Astrocyte (in vitro differentiated cells and primary cell): ENCODE results near the gene STRN. TPM values are rescaled to one million over a fixed set of nuclear protein-coding genes. Genes with fewer than 3 reads are reported as not detected.

Source experiments
- DNase-seq: peaks from one replicate; pipeline ENCODE4 v3.0.0-alpha.2; 2010; ENCODE audit warnings: low read depth
- FAIRE-seq: peaks from 2 replicates; lab custom pipeline; 2011; peaks lifted over from hg19 to GRCh38; lab: Jason Lieb, UNC
- H2AFZ ChIP-seq: 2 replicates; pipeline ENCODE4 v1.6.0; 2012; ENCODE audit warnings: low read depth, low read length, inconsistent platforms
- H3K27ac ChIP-seq: 2 replicates; pipeline ENCODE4 v1.5.1; 2011; ENCODE audit warnings: low read depth, low read length, inconsistent platforms
- H3K27me3 ChIP-seq: 2 replicates; pipeline ENCODE4 v1.6.0; 2011; ENCODE audit warnings: low read length, inconsistent platforms; ENCODE audit not compliant: insufficient read depth
- H3K36me3 ChIP-seq: 2 replicates; pipeline ENCODE4 v1.5.1; 2011; ENCODE audit warnings: low read length, inconsistent platforms; ENCODE audit not compliant: insufficient read depth
- H3K4me1 ChIP-seq: 2 replicates; pipeline ENCODE4 v1.5.1; 2011; ENCODE audit warnings: low read length, inconsistent platforms; ENCODE audit not compliant: insufficient read depth
- H3K4me2 ChIP-seq: 2 replicates; pipeline ENCODE4 v1.6.0; 2012; ENCODE audit warnings: low read length, inconsistent platforms
- H3K4me3 ChIP-seq: 2 replicates; pipeline ENCODE4 v1.5.1; 2011; ENCODE audit warnings: low read depth, mild to moderate bottlenecking, low read length, inconsistent platforms; ENCODE audit not compliant: insufficient read depth
- H3K79me2 ChIP-seq: 2 replicates; pipeline ENCODE4 v1.6.0; 2012; ENCODE audit warnings: mild to moderate bottlenecking, low read length, inconsistent platforms; ENCODE audit not compliant: insufficient read depth
- H3K9ac ChIP-seq: 2 replicates; pipeline ENCODE4 v1.6.0; 2012; ENCODE audit warnings: mild to moderate bottlenecking, low read length, inconsistent platforms
- H3K9me3 ChIP-seq: 2 replicates; pipeline ENCODE4 v1.5.1; 2012; ENCODE audit warnings: low read depth, mild to moderate bottlenecking, low read length, inconsistent platforms; ENCODE audit not compliant: insufficient read depth
- H4K20me1 ChIP-seq: 2 replicates; pipeline ENCODE4 v1.6.0; 2012; ENCODE audit warnings: low read length, inconsistent platforms; ENCODE audit not compliant: insufficient read depth
- H3K27ac Mint-ChIP-seq: one replicate; pipeline ENCODE4 v1.8.0; 2021; ENCODE audit warnings: mild to moderate bottlenecking, mixed read lengths; ENCODE audit not compliant: unreplicated experiment
- H3K27me3 Mint-ChIP-seq: one replicate; pipeline ENCODE4 v1.8.0; 2021; ENCODE audit warnings: low read depth, mixed read lengths; ENCODE audit not compliant: unreplicated experiment
- H3K36me3 Mint-ChIP-seq: one replicate; pipeline ENCODE4 v1.8.0; 2021; ENCODE audit warnings: low read depth, mixed read lengths; ENCODE audit not compliant: unreplicated experiment
- H3K4me1 Mint-ChIP-seq: one replicate; pipeline ENCODE4 v1.8.0; 2021; ENCODE audit warnings: low read depth, mixed read lengths; ENCODE audit not compliant: unreplicated experiment
- H3K4me3 Mint-ChIP-seq: one replicate; pipeline ENCODE4 v1.8.0; 2021; ENCODE audit warnings: mild to moderate bottlenecking, moderate library complexity, mixed read lengths; ENCODE audit not compliant: unreplicated experiment
- H3K9me3 Mint-ChIP-seq: one replicate; pipeline ENCODE4 v1.8.0; 2021; ENCODE audit warnings: mild to moderate bottlenecking, mixed read lengths; ENCODE audit not compliant: unreplicated experiment
- EZH2 ChIP-seq: IDR thresholded peaks from 2 replicates; pipeline ENCODE4 v1.6.1; 2012; ENCODE audit warnings: mild to moderate bottlenecking, low read length, inconsistent platforms; ENCODE audit not compliant: insufficient read depth
- total RNA-seq: library from RNA; stranded (reverse); gene quantifications from 2 replicates; pipeline ENCODE4 v1.2.1, GENCODE V29; 2021
- TF ChIP-seq, protein P1 (sequence below): IDR thresholded peaks from 2 replicates; pipeline ENCODE4 v1.5.1; 2011; ENCODE audit warnings: low read depth, mild to moderate bottlenecking, inconsistent platforms, low read length, moderate library complexity; ENCODE audit not compliant: insufficient read depth

Gene STRN
- total RNA-seq, 1 donor from 2014 or later, result 25.6 TPM

DNA sequence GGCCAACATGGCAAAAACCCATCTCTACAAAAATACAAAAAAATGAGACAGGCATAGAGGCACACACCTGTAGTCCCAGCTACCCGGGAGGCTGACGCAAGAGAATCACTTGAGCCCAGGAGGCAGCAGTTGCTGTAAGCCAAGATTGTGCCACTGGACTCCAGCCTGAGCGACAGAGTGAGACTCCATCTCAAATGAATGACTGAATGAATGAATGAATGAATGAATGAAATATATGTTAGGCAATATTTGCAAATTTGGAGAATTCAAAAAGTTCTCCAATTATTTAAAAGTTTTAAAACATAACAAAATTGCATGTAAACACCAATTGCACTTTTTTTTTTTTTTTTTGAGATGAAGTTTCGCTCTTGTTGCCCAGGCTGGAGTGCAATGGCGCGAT, 61.7 kb downstream of the STRN start:
- no peaks in the 10 kb centered on the region for H3K27me3 ChIP-seq
- H3K36me3 Mint-ChIP-seq, result no peaks in the 10 kb centered on the region

DNA sequence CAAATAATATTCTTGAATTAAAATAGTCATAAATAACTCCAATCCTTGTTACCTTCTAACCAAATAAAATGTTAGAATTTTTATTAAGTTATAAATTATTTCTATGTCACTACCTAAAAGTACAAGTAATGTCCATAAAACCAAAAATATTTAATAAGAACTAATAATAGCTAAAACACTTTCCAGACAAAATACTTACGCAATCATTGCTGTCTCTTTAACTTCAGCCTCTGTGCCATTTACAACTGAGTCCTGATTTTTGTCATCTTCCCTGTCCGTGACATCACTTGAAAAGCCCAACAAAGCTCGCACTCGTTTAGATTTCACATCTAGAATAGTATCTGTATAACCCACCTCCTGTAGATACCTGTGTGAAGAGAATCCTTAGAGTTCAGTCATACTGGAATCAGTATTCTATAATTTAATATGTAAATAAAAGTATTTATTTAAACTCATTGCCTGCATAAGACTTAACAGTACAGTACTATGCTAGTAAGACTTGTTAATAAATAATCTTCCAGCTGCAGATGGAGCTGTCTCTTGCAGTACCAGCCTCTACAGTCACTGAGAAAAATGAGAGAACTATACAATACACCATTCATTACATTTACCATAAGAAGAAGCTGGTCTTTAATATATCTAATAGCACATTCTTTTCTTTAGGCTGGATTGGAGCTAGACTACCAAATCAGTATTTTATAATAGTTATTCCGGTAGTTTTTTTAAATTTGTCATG, 63.8 kb downstream of the STRN start:
- Mint-ChIP-seq H3K4me1 (no peaks in the 10 kb centered on the region), H3K27me3 (no peaks in the 10 kb centered on the region), H3K27ac (no peak overlapping the region), H3K9me3 (no peaks in the 10 kb centered on the region), H3K4me3 (no peak overlapping the region), H3K36me3 (peaks cover 2% of the 10 kb centered on the region)
- Histone ChIP-seq H2AFZ (no peak overlapping the region), H3K27ac (no peak overlapping the region), H3K4me1 (no peaks in the 10 kb centered on the region), H3K4me2 (no peak overlapping the region), H3K36me3 (no peaks in the 10 kb centered on the region), H3K9me3 (no peaks in the 10 kb centered on the region), H4K20me1 (no peaks in the 10 kb centered on the region), H3K9ac (no peak overlapping the region), H3K79me2 (no peaks in the 10 kb centered on the region), H3K4me3 (no peak overlapping the region), H3K27me3 (no peaks in the 10 kb centered on the region)
- DNase-seq (no peak), FAIRE-seq (no peak)
- TF ChIP-seq EZH2, result no peak
- TF ChIP-seq, protein P1, sequence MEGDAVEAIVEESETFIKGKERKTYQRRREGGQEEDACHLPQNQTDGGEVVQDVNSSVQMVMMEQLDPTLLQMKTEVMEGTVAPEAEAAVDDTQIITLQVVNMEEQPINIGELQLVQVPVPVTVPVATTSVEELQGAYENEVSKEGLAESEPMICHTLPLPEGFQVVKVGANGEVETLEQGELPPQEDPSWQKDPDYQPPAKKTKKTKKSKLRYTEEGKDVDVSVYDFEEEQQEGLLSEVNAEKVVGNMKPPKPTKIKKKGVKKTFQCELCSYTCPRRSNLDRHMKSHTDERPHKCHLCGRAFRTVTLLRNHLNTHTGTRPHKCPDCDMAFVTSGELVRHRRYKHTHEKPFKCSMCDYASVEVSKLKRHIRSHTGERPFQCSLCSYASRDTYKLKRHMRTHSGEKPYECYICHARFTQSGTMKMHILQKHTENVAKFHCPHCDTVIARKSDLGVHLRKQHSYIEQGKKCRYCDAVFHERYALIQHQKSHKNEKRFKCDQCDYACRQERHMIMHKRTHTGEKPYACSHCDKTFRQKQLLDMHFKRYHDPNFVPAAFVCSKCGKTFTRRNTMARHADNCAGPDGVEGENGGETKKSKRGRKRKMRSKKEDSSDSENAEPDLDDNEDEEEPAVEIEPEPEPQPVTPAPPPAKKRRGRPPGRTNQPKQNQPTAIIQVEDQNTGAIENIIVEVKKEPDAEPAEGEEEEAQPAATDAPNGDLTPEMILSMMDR, result no peak

More for the DNA sequence above, 61.7 kb downstream of the STRN start:
- H3K79me2 ChIP-seq, result no peaks in the 10 kb centered on the region
- H2AFZ ChIP-seq, result no peak overlapping the region
- H3K9me3 ChIP-seq, result no peaks in the 10 kb centered on the region
- Mint-ChIP-seq H3K4me3 (no peak overlapping the region), H3K4me1 (peaks cover 3% of the 10 kb centered on the region), H3K27me3 (no peaks in the 10 kb centered on the region), H3K9me3 (no peaks in the 10 kb centered on the region), H3K27ac (no peak overlapping the region)
- FAIRE-seq, result no peak
- DNase-seq, result no peak
- no peaks in the 10 kb centered on the region for H3K36me3 ChIP-seq
- H4K20me1 ChIP-seq, result no peaks in the 10 kb centered on the region
- no peak overlapping the region for H3K9ac ChIP-seq
- no peak overlapping the region for H3K4me2 ChIP-seq
- H3K27ac ChIP-seq, result no peak overlapping the region
- TF ChIP-seq, protein P1, result no peak
- TF ChIP-seq EZH2, result no peak
- no peaks in the 10 kb centered on the region for H3K4me1 ChIP-seq
- H3K4me3 ChIP-seq, result no peak overlapping the region

DNA sequence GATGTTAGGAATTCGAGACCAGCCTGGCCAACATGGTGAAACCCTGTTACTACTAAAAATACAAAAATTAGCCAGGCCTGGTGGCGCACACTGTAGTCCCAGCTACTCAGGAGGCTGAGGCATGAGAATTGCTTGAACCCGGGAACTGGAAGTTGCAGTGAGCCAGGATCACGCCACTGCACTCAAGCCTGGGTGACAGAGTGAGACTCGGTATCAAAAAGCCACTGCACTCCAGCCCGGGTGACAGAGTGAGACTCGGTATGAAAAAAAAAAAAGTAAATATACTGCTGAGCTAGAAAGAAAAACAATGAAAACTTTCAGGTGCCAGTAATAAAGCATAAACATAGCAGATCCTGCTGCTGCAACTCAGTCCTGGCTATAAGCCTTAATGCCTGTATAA, 73.5 kb downstream of the STRN start:
- Mint-ChIP-seq H3K27ac (no peak overlapping the region), H3K4me3 (no peak overlapping the region), H3K9me3 (no peaks in the 10 kb centered on the region), H3K27me3 (no peaks in the 10 kb centered on the region), H3K36me3 (no peaks in the 10 kb centered on the region), H3K4me1 (peaks cover 7% of the 10 kb centered on the region)
- Histone ChIP-seq H3K27me3 (no peaks in the 10 kb centered on the region), H3K9me3 (no peaks in the 10 kb centered on the region), H3K4me1 (peaks cover 4% of the 10 kb centered on the region), H3K79me2 (no peaks in the 10 kb centered on the region), H3K9ac (no peak overlapping the region), H4K20me1 (no peaks in the 10 kb centered on the region), H3K27ac (no peak overlapping the region), H3K4me2 (no peak overlapping the region), H2AFZ (no peak overlapping the region), H3K4me3 (no peak overlapping the region), H3K36me3 (peaks cover 2% of the 10 kb centered on the region)
- DNase-seq, result no peak
- TF ChIP-seq, protein P1, result no peak
- no peak for TF ChIP-seq EZH2
- no peak for FAIRE-seq
